K562 (cell line): ENCODE data around the gene SLC25A21. TPM values are rescaled to one million over a fixed set of nuclear protein-coding genes. Genes with fewer than 3 reads are reported as not detected.
A peak's percentile ranks its signal among the peaks of the same experiment; 100 is the strongest.

Source experiments
- DDX20 ChIP-seq: fragments of 450-650 bp; IDR thresholded peaks from 2 replicates; pipeline ENCODE4 v1.6.1; 2016; ENCODE audit warnings: missing genetic modification characterization, low read depth, mild to moderate bottlenecking, missing compliant biosample characterization, moderate library complexity
- DMBX1 ChIP-seq: fragments of 250-450 bp; sonication (Bioruptor Pico); IDR thresholded peaks from 2 replicates; pipeline ENCODE4 v1.8.0; 2022; ENCODE audit warnings: inconsistent platforms, mild to moderate bottlenecking, moderate library complexity, borderline replicate concordance
- DPF2 ChIP-seq: fragments of 450-650 bp; IDR thresholded peaks from 2 replicates; pipeline ENCODE4 v1.6.1; 2016
- GTF2B ChIP-seq: IDR thresholded peaks from 2 replicates; pipeline ENCODE4 v1.6.1; 2011; ENCODE audit not compliant: insufficient read length; ENCODE audit errors: extremely low read depth
- KLF1 ChIP-seq: fragments of 450-650 bp; IDR thresholded peaks from 2 replicates; pipeline ENCODE4 v1.6.1; 2016; ENCODE audit warnings: missing genetic modification characterization, missing compliant biosample characterization
- MEF2D ChIP-seq: conservative IDR thresholded peaks from 2 replicates; pipeline ENCODE4 v1.6.1; 2016; ENCODE audit warnings: low read depth, missing genetic modification characterization, missing compliant biosample characterization
- MTF1 ChIP-seq: fragments of 250-450 bp; sonication (Bioruptor Pico); IDR thresholded peaks from 2 replicates; pipeline ENCODE4 v1.9.0; 2021; ENCODE audit warnings: moderate library complexity, mild to moderate bottlenecking, inconsistent platforms, borderline replicate concordance
- NR2C1 ChIP-seq, 2 experiments: fragments of 450-650 bp; IDR thresholded peaks; 2 replicates each; pipeline ENCODE4 v1.6.1; 2017; ENCODE audit warnings: mild to moderate bottlenecking in 2 of 2, antibody characterized with exemption in 1 of 2, inconsistent platforms in 1 of 2, missing compliant biosample characterization in 1 of 2, missing genetic modification characterization in 1 of 2
- PTTG1 ChIP-seq: fragments of 450-650 bp; IDR thresholded peaks from 2 replicates; pipeline ENCODE4 v1.6.1; 2016; ENCODE audit warnings: low read depth, mild to moderate bottlenecking, missing genetic modification characterization, missing compliant biosample characterization
- RFX1 ChIP-seq: fragments of 450-650 bp; IDR thresholded peaks from 2 replicates; pipeline ENCODE4 v1.6.1; 2016; ENCODE audit warnings: mild to moderate bottlenecking, moderate library complexity
- SMAD4 ChIP-seq: fragments of 250-450 bp; sonication (Bioruptor Pico); conservative IDR thresholded peaks from 2 replicates; pipeline ENCODE4 v1.8.0; 2021; ENCODE audit warnings: inconsistent platforms, mild to moderate bottlenecking, moderate library complexity
- SNRNP70 ChIP-seq: fragments of 200-400 bp; formaldehyde crosslinking; optimal IDR thresholded peaks from 2 replicates; pipeline ENCODE3; 2017; ENCODE audit warnings: low read depth, low read length
- SP1 ChIP-seq: sonication (generic); formaldehyde crosslinking; IDR thresholded peaks from 2 replicates; pipeline ENCODE4 v1.8.1; 2022; ENCODE audit warnings: mild to moderate bottlenecking, missing genetic modification reagents
- TFAP4 ChIP-seq: sonication (generic); formaldehyde crosslinking; IDR thresholded peaks from 2 replicates; pipeline ENCODE4 v1.8.0; 2022; ENCODE audit warnings: missing genetic modification reagents, mild to moderate bottlenecking, moderate library complexity, borderline replicate concordance
- polyA plus RNA-seq, 8 experiments: library from polyadenylated mRNA; depleted of rRNA in 4 of 8; stranded (reverse) in 5 of 8; unstranded in 3 of 8; fragments of >200 nt; fragmentation: Nextera tagmentation in 2 of 8; fragmentation: Illumina TruSeq in 1 of 8; extraction: Ambion mirVana in 2 of 8; extraction: Trizol in 1 of 8; gene quantifications; 2 replicates each; pipeline versions ENCODE4 v1.2.1 to v1.2.3, GENCODE V29; 2011 to 2014; ENCODE audit warnings: inconsistent platforms in 1 of 8, missing spikeins in 1 of 8
- total RNA-seq, 7 experiments: library from RNA; depleted of rRNA in 6 of 7; stranded (reverse); fragments of >200 nt in 6 of 7; fragmentation: Illumina TruSeq in 2 of 7; extraction: Trizol in 2 of 7; gene quantifications; 2 replicates each; pipeline versions ENCODE4 v1.2.1 to v1.2.3, GENCODE V29; 2011 to 2021; ENCODE audit warnings: low replicate concordance in 1 of 7
- TF ChIP-seq, protein P1 (sequence below): fragments of 450-650 bp; IDR thresholded peaks from 2 replicates; pipeline ENCODE4 v1.6.1; 2017; ENCODE audit warnings: antibody characterized with exemption, mild to moderate bottlenecking
- TF ChIP-seq, protein P2 (sequence below): fragments of 200-400 bp; formaldehyde crosslinking; IDR thresholded peaks from 2 replicates; pipeline ENCODE4 v1.6.1; 2017; ENCODE audit warnings: mild to moderate bottlenecking, low read depth, low read length, moderate library complexity

The SLC25A21 gene
- total and polyA plus RNA-seq, 9 of the 15 experiments (the other 6 are each of a cell fraction or from before 2014, with no cell fraction given) = 15.2 to 46.7 (median 28.7) TPM

DNA sequence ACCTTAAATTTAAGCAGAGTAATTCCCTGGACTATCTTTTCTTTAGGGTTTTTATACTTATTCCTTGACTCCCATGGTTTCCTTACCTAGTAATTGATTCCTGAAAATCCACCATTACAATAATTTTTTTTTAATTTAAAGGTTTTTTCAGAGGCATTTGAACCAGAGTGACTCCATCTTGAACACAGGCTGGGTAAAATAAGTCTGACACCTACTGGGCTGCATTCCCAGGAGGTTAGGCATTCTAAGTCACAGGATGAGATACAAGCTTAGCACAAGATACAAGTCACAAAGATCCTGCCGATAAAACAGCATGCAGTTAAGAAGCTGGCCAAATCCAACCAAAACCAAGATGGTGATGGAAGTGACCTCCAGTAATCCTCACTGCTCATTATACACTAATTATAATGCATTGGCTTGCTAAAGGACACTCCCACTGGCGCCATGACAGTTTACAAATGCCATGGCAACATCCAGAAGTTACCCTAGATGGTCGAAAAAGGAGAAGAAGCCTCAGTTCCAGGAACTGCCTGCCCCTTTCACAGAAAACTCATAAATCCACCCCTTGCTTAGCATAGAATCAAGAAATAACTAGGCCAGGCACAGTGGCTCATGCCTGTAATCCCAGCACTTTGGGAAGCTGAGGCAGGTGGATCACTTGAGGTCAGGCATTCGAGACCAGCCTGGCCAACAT, 53.6 kb downstream of the SLC25A21 start (continued):
- TF ChIP-seq, protein P1, sequence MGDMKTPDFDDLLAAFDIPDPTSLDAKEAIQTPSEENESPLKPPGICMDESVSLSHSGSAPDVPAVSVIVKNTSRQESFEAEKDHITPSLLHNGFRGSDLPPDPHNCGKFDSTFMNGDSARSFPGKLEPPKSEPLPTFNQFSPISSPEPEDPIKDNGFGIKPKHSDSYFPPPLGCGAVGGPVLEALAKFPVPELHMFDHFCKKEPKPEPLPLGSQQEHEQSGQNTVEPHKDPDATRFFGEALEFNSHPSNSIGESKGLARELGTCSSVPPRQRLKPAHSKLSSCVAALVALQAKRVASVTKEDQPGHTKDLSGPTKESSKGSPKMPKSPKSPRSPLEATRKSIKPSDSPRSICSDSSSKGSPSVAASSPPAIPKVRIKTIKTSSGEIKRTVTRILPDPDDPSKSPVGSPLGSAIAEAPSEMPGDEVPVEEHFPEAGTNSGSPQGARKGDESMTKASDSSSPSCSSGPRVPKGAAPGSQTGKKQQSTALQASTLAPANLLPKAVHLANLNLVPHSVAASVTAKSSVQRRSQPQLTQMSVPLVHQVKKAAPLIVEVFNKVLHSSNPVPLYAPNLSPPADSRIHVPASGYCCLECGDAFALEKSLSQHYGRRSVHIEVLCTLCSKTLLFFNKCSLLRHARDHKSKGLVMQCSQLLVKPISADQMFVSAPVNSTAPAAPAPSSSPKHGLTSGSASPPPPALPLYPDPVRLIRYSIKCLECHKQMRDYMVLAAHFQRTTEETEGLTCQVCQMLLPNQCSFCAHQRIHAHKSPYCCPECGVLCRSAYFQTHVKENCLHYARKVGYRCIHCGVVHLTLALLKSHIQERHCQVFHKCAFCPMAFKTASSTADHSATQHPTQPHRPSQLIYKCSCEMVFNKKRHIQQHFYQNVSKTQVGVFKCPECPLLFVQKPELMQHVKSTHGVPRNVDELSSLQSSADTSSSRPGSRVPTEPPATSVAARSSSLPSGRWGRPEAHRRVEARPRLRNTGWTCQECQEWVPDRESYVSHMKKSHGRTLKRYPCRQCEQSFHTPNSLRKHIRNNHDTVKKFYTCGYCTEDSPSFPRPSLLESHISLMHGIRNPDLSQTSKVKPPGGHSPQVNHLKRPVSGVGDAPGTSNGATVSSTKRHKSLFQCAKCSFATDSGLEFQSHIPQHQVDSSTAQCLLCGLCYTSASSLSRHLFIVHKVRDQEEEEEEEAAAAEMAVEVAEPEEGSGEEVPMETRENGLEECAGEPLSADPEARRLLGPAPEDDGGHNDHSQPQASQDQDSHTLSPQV = peak; percentile 86
- no peak for TF ChIP-seq DPF2
- TF ChIP-seq RFX1 = peak; percentile 79
- TF ChIP-seq TFAP4 = no peak
- TF ChIP-seq NR2C1 (IDR thresholded peaks at IDR 0.05) = no peak
- peak; percentile 64 for TF ChIP-seq NR2C1 (tag; IDR thresholded peaks at IDR 0.05)
- no peak for TF ChIP-seq MEF2D (tag)
- TF ChIP-seq SP1 (CRISPR knock-in tag) = no peak
- TF ChIP-seq, protein P2, sequence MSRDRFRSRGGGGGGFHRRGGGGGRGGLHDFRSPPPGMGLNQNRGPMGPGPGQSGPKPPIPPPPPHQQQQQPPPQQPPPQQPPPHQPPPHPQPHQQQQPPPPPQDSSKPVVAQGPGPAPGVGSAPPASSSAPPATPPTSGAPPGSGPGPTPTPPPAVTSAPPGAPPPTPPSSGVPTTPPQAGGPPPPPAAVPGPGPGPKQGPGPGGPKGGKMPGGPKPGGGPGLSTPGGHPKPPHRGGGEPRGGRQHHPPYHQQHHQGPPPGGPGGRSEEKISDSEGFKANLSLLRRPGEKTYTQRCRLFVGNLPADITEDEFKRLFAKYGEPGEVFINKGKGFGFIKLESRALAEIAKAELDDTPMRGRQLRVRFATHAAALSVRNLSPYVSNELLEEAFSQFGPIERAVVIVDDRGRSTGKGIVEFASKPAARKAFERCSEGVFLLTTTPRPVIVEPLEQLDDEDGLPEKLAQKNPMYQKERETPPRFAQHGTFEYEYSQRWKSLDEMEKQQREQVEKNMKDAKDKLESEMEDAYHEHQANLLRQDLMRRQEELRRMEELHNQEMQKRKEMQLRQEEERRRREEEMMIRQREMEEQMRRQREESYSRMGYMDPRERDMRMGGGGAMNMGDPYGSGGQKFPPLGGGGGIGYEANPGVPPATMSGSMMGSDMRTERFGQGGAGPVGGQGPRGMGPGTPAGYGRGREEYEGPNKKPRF = no peak
- TF ChIP-seq DMBX1 (CRISPR knock-in tag) = peak; percentile 75
- TF ChIP-seq MTF1 (CRISPR knock-in tag) = no peak
- TF ChIP-seq KLF1 (tag) = no peak
- TF ChIP-seq SMAD4 (CRISPR knock-in tag) = peak; percentile 57; the same call in 1 of the 2 replicates
- no peak for TF ChIP-seq SNRNP70
- peak; percentile 70; the same call in 1 of the 2 replicates for TF ChIP-seq DDX20
- TF ChIP-seq PTTG1 (tag) = peak; percentile 26; the same call in 1 of the 2 replicates
- TF ChIP-seq GTF2B = no peak
- TF ChIP-seq, all 486 proteins: peak for 12
